GM12891 (cell line): ENCODE measurements around the gene EVI5.

Experiments
- POLR2A ChIP-seq: IDR thresholded peaks from 2 replicates; pipeline ENCODE4 v1.6.1; 2011; ENCODE audit warnings: low read depth, low read length, control low read depth
- POLR2AphosphoS5 ChIP-seq: IDR thresholded peaks from 2 replicates; pipeline ENCODE4 v1.6.1; 2011; ENCODE audit warnings: low read depth, low read length, control low read depth
- TAF1 ChIP-seq: IDR thresholded peaks from 2 replicates; pipeline ENCODE4 v1.6.1; 2011; ENCODE audit warnings: low read depth, low read length, control low read depth

- TF ChIP-seq POLR2AphosphoS5 = no peak
- TF ChIP-seq POLR2A = no peak
- no peak for TF ChIP-seq TAF1
Observed at GRCh38 chr1:92638498-92638897, 146.4 kb downstream of the EVI5 start.
